C4-2B (cell line): ENCODE results near the gene ZNF618.

Source experiments
- CTCF ChIP-seq: fragments of 450-650 bp; conservative IDR thresholded peaks from 2 replicates; pipeline ENCODE4 v1.5.1; 2017; ENCODE audit warnings: mild to moderate bottlenecking
- ZFX ChIP-seq: fragments of 450-650 bp; IDR thresholded peaks from 2 replicates; pipeline ENCODE4 v1.6.1; 2017

GRCh38 chr9:114076237-114077161, 200.4 kb downstream of the ZNF618 start:
- TF ChIP-seq CTCF: no peak
- TF ChIP-seq ZFX: no peak
